Renal cortex interstitium (tissue), 11 donors: ENCODE results near the gene EMC8. TPM values are rescaled to one million over a fixed set of nuclear protein-coding genes. Genes with fewer than 3 reads are reported as not detected.
A peak's percentile ranks its signal among the peaks of the same experiment; 100 is the strongest.
"Not testable (repeated sequence)": the region's sequence is repeated elsewhere in the genome, so short reads cannot be mapped to it uniquely, and the experiment has no call there.

Source experiments
- DNase-seq, 11 donors: peaks; one replicate each; pipeline ENCODE4 v3.0.0-alpha.2; 2013; ENCODE audit warnings: low read depth in 9 of 11, low spot score in 4 of 11; ENCODE audit errors: extremely low read depth in 1 of 11
- polyA plus RNA-seq, 3 donors: library from polyadenylated mRNA; unstranded; fragments of 120-200 nt; gene quantifications; one replicate each; pipeline ENCODE4 v1.2.1, GENCODE V29; 2013; ENCODE audit not compliant: insufficient read length in 3 of 3

EMC8 gene
- polyA plus RNA-seq, 3 donors = 28.1 to 31.9 (median 31.8) TPM

- no peak for DNase-seq
Measured at GRCh38 chr16:85823328-85823920, 24.1 kb upstream of the EMC8 start.

GRCh38 chr16:85822145-85822544 is 22.8 kb upstream of the EMC8 start:
- no peak for DNase-seq

DNA sequence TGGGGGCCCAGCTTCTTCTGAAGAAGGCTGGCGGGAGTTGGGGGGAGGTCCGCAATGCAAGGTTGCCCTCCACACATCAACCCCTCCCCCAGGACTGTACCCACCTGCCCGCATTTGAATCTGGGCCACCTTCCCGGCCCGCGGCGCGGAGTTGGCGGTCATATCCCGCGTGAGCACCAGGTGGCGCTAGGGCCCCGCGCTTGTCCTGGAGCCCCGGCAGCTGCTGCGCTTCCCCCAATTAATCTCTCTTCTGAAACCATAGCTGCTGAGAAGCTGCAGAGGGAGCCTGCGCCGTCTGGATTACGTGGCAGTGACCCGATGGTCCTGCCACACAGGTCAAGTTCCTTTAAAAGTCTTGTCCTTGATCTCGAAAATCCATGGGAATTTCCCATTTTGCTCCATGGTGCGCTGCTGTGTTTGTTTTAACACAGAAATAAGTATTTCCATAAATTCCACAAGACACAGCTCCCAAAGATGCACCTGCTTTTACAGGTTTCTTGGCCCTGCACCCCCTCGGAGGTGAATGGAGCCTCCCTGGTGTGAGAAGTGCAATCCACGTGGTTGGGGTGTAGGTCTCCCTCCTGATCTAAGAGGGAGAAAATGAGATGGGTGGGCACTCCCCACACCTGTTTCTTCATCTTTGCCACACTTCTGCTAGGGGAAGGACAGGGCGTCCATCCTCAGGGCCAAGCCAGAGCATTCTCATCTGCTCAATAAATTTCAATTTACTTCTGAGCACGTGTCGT is 22.2 kb upstream of the EMC8 start:
- peak in 6 of 11 donors; percentile 39 to 66 (median 61) for DNase-seq

DNA sequence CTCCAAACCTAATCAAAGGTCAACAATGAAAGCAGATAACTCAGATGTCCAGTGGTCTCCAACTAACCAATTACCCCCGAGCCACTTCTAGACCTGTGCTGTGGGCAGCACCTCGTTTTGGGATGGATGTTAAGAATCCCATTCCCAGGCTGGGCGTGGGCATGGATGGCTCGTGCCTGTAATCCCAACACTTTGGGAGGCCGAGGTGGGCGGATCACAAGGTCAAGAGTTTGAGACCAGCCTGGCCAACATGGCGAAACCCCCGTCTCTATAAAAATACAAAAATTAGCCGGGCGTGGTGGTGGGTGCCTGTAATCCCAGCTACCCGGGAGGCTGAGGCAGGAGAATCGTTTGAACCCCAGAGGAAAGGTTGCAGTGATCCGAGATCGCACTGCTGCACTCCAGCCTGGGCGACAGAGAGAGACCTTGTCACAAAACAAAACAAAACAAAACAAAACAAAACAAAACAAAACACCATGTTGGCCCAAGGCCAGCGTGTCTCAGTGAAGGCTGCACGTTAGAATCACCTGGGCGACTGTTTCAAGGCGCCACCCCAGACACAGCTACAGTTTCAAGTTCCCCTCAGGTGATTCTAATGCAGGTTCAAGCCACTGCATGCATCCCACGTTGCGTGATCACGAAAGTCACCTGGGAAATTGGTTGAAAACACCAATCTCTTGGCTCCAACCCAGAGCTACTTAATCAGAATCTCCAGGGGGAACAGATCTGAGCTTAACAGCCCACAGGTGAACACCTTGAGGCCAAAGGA is 21.4 kb upstream of the EMC8 start:
- no peak for DNase-seq

- no peak for DNase-seq
Measured at GRCh38 chr16:85819771-85820170, 20.4 kb upstream of the EMC8 start.

DNA sequence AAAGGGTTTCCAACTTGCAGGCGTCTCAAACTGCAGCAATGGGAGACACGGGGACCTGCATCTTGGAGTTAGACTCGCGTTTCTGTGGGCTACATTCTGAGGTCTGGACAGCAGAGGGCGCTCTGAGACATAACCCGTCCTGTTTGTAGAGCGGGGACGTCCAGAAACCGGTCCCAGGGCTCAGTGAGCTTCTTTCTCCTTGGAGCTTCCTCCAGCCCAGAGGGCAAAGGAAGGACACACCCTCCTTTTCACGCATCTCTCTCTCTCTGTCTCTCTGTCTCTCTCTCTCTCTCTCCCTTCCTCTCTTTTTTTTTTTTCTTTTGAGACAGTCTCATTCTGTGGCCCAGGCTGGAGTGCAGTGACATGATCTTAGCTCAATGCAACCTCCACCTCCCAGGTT is 19.9 kb upstream of the EMC8 start:
- peak in 9 of 11 donors; percentile 44 to 78 (median 65) for DNase-seq

GRCh38 chr16:85817195-85817594 is 17.9 kb upstream of the EMC8 start:
- not testable (repeated sequence) for DNase-seq

- DNase-seq = no peak
Measured at GRCh38 chr16:85816159-85816558, 16.8 kb upstream of the EMC8 start.

DNA sequence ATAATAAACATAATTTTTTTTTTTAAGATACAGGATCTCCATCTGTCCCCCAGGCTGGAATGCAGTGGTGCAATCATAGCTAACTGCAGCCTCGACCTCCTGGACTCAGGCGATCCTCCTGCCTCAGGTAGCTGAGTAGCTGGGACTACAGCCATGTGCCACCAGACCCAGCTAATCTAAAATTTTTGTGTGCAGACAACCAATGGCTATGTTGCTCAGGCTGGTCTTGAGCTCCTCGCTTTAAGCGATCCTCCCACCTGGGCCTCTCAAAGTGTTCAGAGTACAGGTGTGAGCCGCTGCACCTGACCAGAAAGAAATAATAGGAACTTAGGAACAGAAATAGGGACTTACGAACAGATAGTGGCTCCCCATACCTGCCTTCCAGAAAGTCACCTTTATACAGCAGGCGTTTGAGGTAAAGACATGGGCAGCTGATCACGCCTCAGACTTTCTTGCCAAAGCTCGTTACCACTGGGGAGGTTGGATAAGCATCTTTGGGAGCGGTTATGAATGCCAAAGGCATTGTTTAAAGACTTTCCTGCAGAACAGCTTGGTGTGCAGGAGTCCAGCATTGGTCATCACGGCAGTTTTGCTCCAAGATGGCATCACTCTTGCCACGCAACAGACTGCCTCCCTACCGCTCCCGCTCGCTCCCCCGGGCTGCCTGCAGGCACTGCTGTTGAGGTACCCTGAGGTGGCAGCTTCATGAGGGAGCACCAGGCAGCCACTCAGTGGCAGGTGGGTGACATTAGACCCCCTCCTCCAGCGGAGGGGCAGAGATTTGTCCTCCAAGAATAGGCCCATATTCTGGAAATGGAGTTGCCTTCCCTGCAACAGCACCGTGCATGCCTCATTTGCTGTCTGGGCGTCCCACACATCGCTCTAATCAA is 13.7 kb upstream of the EMC8 start:
- DNase-seq = no peak

- no peak for DNase-seq
Measured at GRCh38 chr16:85812031-85812807, 12.9 kb upstream of the EMC8 start.

DNA sequence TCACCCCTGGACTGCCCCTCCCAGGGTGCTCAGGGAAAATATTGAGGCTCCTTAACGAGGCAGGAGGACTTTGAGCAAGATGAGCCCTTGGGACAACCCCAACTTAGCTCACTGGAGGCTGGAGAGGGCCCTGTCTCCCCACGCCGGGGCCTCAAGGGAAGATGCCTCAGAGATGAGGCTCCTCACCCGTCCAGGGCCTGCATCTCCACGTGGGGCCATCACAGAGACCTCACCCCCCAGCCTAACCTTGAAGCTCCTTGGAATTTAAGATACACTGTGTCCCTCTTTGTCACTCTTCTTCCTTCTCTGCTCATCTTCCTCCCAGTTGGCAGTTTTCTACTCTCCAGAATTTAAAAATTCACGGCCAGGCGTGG is 11.4 kb upstream of the EMC8 start:
- DNase-seq = no peak

DNA sequence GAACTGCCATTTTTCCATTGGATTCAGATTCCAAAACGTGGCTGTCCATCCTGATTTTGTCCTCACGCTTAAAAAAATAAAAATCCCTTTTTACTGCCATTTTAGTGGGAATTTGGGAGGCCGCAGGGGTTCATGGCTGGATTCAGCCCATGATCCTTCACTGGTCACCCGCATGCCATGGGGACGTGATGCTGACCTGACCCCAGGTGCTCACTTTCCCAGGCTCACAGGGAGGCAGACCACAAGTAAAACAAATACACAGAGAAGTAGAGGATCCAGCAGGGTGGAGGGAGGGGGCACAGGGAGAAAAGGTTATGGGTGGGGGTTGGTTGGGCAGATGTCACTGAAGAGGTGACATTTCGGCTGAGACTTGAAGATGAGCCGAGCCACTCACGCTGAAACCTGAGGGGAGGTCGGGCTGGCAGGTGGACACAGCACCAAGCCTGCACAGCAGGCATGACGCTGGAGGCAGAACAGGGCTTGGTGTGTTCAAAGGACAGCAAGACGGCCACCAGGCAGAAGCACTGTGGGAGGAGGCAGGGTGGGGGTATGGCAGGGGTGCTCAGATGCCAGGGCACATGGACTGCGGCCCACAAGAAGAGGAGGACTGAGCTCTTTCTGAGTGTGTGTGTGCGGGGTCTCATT is 10.9 kb upstream of the EMC8 start:
- no peak for DNase-seq

- DNase-seq = no peak
Measured at GRCh38 chr16:85809645-85810044, 10.3 kb upstream of the EMC8 start.

DNA sequence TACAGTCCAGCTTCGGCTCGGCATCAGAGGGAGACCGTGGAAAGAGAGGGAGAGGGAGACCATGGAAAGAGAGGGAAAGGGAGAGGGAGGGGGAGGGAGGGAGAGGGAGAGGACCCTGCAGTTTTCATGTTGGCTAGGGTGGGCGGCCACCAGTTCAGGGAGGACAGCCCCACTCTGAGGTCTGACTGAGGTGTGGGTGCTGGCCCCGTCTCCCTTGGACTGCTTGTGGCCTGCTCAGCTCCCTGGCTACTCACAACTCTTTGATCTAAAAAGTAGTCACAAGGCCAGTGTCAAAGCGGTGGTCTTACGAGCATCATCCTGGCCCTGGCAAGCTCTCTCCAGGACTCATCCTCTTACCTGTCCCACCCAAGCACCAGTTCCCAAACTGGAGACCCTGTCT is 9.6 kb upstream of the EMC8 start:
- no peak for DNase-seq

- DNase-seq = not testable (repeated sequence)
Measured at GRCh38 chr16:85808104-85808503, 8.8 kb upstream of the EMC8 start.

- not testable (repeated sequence) for DNase-seq
Measured at GRCh38 chr16:85807340-85807739, 8.0 kb upstream of the EMC8 start.

- DNase-seq = no peak
Measured at GRCh38 chr16:85806539-85806938, 7.2 kb upstream of the EMC8 start.

- DNase-seq = no peak
Measured at GRCh38 chr16:85805442-85806045, 6.2 kb upstream of the EMC8 start.
